HG03175 (cell line): ENCODE results near the gene TENM4.
"Not testable (repeated sequence)": the region's sequence is repeated elsewhere in the genome, so short reads cannot be mapped to it uniquely, and the experiment has no call there.

Experiments used
- ATAC-seq: cut with Tn5 transposase; IDR thresholded peaks from one replicate; pipeline ENCODE4 v1.9.1; 2021; ENCODE audit warnings: mild to moderate bottlenecking, moderate library complexity; ENCODE audit not compliant: unreplicated experiment

TENM4 gene

GRCh38 chr11:79221444-79222130 lies 219.2 kb downstream of the TENM4 start:
- ATAC-seq, result no peak

GRCh38 chr11:79220171-79220570 lies 220.7 kb downstream of the TENM4 start:
- ATAC-seq, result no peak

- no peak for ATAC-seq
Measured at GRCh38 chr11:79219186-79220045, 221.4 kb downstream of the TENM4 start.

GRCh38 chr11:79212741-79213190 lies 228.1 kb downstream of the TENM4 start:
- ATAC-seq, result no peak

- ATAC-seq, result no peak
Measured at GRCh38 chr11:79209540-79210266, 231.1 kb downstream of the TENM4 start.

GRCh38 chr11:79208126-79208525 lies 232.7 kb downstream of the TENM4 start:
- peak; percentile 74 for ATAC-seq

- no peak for ATAC-seq
Measured at GRCh38 chr11:79206951-79207350, 233.9 kb downstream of the TENM4 start.

GRCh38 chr11:79205786-79206185 lies 235.0 kb downstream of the TENM4 start:
- no peak for ATAC-seq

- ATAC-seq, result no peak
Measured at GRCh38 chr11:79201677-79202347, 239.0 kb downstream of the TENM4 start.

GRCh38 chr11:79200398-79201070 lies 240.3 kb downstream of the TENM4 start:
- no peak for ATAC-seq

- no peak for ATAC-seq
Measured at GRCh38 chr11:79199729-79200354, 241.0 kb downstream of the TENM4 start.

GRCh38 chr11:79198898-79199250 lies 242.0 kb downstream of the TENM4 start:
- ATAC-seq, result no peak

- no peak for ATAC-seq
Measured at GRCh38 chr11:79198203-79198897, 242.5 kb downstream of the TENM4 start.

- ATAC-seq, result no peak
Measured at GRCh38 chr11:79196950-79197349, 243.9 kb downstream of the TENM4 start.

GRCh38 chr11:79195209-79195608 lies 245.6 kb downstream of the TENM4 start:
- ATAC-seq, result no peak

- no peak for ATAC-seq
Measured at GRCh38 chr11:79193663-79194310, 247.0 kb downstream of the TENM4 start.

GRCh38 chr11:79192836-79193235 lies 248.0 kb downstream of the TENM4 start:
- no peak for ATAC-seq

- not testable (repeated sequence) for ATAC-seq
Measured at GRCh38 chr11:79191716-79192115, 249.1 kb downstream of the TENM4 start.

GRCh38 chr11:79190553-79190952 lies 250.3 kb downstream of the TENM4 start:
- not testable (repeated sequence) for ATAC-seq
